VCaP (cell line): Measurements from ENCODE around the gene PTAR1.

Experiments
- H3K27ac ChIP-seq: fragments of 450-650 bp; 2 replicates; pipeline ENCODE4 v1.5.1; 2017
- TF ChIP-seq, protein P1 (sequence below): fragments of 450-650 bp; conservative IDR thresholded peaks from 2 replicates; pipeline ENCODE4 v1.5.1; 2017; ENCODE audit warnings: mild to moderate bottlenecking, moderate library complexity

Gene PTAR1

DNA sequence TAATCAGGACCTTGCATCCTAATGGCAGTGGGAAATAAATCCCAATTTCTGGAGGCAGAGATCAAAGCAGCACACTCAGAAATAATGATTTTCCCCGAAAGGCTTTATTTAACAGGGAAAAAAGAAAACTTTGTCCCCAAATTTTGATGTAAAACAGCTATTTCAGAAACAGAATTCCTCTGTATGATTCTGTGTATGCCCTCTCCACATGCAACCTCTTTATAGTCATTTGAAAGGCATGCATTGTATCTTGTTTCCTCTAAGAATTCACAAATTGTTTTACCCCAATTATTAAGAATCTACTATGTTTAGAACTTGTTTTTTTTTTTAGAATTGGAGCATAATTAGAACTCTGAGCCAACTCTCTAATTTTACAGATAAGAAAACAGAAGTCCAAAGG is 2.7 kb upstream of the PTAR1 start:
- TF ChIP-seq, protein P1, sequence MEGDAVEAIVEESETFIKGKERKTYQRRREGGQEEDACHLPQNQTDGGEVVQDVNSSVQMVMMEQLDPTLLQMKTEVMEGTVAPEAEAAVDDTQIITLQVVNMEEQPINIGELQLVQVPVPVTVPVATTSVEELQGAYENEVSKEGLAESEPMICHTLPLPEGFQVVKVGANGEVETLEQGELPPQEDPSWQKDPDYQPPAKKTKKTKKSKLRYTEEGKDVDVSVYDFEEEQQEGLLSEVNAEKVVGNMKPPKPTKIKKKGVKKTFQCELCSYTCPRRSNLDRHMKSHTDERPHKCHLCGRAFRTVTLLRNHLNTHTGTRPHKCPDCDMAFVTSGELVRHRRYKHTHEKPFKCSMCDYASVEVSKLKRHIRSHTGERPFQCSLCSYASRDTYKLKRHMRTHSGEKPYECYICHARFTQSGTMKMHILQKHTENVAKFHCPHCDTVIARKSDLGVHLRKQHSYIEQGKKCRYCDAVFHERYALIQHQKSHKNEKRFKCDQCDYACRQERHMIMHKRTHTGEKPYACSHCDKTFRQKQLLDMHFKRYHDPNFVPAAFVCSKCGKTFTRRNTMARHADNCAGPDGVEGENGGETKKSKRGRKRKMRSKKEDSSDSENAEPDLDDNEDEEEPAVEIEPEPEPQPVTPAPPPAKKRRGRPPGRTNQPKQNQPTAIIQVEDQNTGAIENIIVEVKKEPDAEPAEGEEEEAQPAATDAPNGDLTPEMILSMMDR, result no peak
- no peak overlapping the region for H3K27ac ChIP-seq

- TF ChIP-seq, protein P1, result no peak
- H3K27ac ChIP-seq, result peak overlapping the region; percentile 94
Measured at GRCh38 chr9:69760278-69760610, 433 bp upstream of the PTAR1 start.

DNA sequence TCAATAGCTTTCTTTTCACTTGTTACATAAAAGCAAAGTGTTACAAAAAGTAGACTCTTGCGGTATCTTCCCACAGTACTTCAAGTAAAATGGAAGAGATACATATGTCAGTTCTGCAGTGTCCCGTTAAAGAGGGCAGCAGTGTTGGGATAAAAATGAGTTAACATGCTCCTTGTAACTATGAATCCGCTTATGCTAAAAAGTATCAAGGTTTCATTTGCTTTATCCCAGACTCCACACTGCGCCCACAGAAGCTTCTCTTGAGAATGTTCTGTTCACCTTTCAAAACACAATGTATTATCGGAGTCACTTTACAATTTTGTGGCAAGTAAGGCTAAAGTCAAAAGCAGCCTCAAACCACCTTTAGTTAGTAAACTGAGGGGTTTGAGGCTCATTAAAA is 790 bp downstream of the PTAR1 start:
- peak overlapping the region; percentile 94 for H3K27ac ChIP-seq
- TF ChIP-seq, protein P1, result no peak

DNA sequence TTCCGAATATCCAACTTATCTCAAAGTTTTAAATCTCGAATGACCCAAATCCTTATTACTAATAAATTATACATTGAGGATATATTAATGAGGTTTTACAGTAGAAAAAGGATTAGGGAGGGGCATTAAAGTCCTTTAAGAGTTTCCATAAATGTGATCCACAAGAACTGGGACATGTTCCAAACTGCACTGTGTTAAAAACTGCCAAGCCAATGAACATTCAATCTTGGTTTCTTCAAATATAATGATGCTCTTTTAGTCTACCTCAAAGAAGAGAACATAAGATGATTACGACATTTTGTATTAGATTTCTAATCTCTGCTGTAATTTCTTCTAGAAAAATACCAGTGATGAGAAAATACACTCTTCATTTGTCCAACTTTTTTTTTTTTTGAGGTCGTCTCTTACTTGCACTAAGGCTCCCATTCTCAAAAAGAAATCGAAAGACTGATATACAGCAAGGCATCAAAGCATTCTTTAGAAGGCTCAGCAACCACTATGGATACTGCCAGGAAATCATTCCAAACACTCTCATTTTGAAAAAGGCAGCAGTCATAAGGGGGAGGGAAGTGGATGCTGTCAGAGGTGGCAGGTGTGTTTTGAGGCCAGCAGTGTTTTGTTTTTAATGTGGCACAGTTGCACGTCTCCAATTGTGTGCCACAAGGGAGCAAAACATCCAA is 1.7 kb downstream of the PTAR1 start:
- H3K27ac ChIP-seq, result peak overlapping the region; percentile 94
- TF ChIP-seq, protein P1, result no peak

GRCh38 chr9:69755205-69755604 is 4.6 kb downstream of the PTAR1 start:
- TF ChIP-seq, protein P1, result no peak
- no peak overlapping the region for H3K27ac ChIP-seq

DNA sequence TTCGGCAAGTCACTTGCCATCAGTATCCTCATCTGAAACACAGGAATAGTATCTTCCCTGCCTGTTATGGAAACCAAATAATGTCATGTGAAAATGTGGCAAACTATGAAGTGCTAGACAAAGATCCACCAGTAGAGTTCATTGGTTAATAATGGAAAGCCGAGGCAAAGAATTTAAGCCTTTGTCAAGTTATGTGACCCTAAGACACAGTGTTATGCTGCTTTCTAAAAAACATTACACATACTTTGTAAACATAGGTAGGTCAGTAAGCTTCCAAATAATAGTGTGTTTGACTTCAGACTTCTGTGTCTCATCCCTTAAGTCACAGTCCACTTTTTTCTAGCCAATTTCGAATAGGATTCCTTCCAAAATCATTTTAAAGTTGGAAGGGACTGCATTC is 6.0 kb downstream of the PTAR1 start:
- TF ChIP-seq, protein P1, result no peak
- no peak overlapping the region for H3K27ac ChIP-seq

GRCh38 chr9:69750085-69750484 is 9.7 kb downstream of the PTAR1 start:
- TF ChIP-seq, protein P1, result no peak
- no peak overlapping the region for H3K27ac ChIP-seq
